ENCODE measurements around the gene PRMT1.

PRMT1 gene

DNA sequence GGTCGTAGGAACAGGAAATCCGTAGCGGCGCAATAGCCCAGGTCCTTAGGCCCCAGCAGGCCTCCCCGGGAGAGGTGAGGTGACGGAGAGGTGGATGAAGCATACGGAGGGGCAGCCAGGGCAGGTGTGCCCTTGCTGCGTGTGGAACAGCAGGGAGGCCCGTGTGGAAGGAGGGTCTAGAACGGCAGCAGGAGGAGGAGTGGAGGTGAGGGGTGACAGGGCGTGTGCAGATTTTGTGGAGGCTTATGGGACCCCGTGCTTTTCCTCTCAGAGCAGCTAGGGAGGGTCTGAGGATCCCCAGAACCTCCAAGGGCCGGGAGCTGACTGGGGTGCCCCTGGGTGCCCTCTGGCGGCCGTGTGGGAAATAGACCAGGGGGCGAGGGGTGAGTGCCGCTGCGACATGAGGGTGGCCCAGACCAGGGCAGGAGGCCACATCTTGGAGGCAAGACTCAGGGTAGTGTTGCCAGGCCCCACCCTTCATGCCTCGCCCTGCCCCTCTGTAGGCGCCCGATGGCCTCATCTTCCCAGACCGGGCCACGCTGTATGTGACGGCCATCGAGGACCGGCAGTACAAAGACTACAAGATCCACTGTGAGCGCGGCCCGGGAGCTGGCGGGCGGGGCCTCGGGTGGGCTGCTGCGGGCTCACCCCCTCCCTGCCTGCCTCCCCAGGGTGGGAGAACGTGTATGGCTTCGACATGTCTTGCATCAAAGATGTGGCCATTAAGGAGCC lies 7.3 kb downstream of the PRMT1 start:
- peaks cover 81% of the 10 kb centered on the region for H3K36me3 ChIP-seq (ENCODE audit: control insufficient read depth, insufficient read depth, low read length)
- no peaks in the 10 kb centered on the region for H3K9me3 ChIP-seq (ENCODE audit: control insufficient read depth, low read length)
- no peak overlapping the region for H3K27ac ChIP-seq (ENCODE audit: low read depth, low read length, severe bottlenecking)
- H3K4me3 ChIP-seq (ENCODE audit: extremely low read depth, insufficient read depth, low read length, poor library complexity, severe bottlenecking), result no peak overlapping the region
- H3K4me1 ChIP-seq (ENCODE audit: control insufficient read depth, insufficient read depth, low read length, poor library complexity, severe bottlenecking), result peaks cover 16% of the 10 kb centered on the region
- WGBS, 2 experiments (ENCODE audit: insufficient coverage in 2 of 2), result 95 to 96% methylated on average over 34 of the region's 35 CpGs

DNA sequence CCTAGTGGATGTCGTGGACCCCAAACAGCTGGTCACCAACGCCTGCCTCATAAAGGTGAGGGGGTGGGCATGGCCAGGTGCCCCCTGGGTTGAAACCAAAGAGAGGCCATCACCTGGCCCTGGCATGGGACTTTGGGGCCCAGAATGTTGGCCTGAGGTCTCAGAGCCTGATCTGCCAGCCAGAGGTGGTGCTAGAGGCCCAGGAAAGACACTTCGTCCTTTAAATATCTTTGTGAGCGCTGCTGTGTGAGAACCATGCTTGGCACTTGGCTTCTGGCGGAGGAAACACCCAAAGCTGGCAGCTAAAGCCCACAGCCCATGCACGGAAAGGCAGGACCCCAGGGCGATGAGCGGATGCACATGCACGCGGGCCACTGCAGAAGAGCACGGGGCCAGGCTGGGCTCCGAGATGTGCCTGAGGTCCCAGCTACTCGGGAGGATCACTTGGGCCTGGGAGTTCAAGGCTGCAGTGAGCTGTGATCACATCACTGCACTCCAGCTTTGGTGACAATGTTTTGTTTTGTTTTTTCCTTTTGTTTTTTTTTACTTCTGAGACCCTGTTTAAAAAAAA lies 8.0 kb downstream of the PRMT1 start:
- Histone ChIP-seq H3K4me3 (ENCODE audit: extremely low read depth, insufficient read depth, low read length, poor library complexity, severe bottlenecking) (no peak overlapping the region), H3K9me3 (ENCODE audit: control insufficient read depth, low read length) (no peaks in the 10 kb centered on the region), H3K27ac (ENCODE audit: low read depth, low read length, severe bottlenecking) (no peak overlapping the region), H3K36me3 (ENCODE audit: control insufficient read depth, insufficient read depth, low read length) (peaks cover 86% of the 10 kb centered on the region), H3K4me1 (ENCODE audit: control insufficient read depth, insufficient read depth, low read length, poor library complexity, severe bottlenecking) (peaks cover 10% of the 10 kb centered on the region)
- 98 to 99% methylated on average over 13 of the region's 13 CpGs for WGBS, 2 experiments (ENCODE audit: insufficient coverage in 2 of 2)

DNA sequence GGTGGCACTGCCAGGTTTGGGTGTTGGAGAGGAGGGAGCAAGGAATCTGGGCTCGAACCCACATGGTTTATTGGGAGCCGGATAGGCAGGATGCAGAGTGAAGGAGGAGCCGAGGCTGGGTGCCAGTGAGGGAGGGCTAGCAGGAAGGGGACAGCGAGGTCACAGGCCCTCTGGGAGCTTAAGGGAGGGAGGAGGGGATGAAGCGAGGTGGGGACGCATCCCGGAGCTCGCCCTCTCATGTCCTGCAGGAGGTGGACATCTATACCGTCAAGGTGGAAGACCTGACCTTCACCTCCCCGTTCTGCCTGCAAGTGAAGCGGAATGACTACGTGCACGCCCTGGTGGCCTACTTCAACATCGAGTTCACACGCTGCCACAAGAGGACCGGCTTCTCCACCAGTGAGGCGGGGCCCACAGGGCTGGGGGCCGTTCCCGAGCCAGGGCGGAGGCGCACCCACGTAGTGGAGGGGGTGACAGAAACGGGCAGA lies 8.8 kb downstream of the PRMT1 start:
- WGBS, 2 experiments (ENCODE audit: insufficient coverage in 2 of 2), result 95% methylated on average over 23 of the region's 23 CpGs

DNA sequence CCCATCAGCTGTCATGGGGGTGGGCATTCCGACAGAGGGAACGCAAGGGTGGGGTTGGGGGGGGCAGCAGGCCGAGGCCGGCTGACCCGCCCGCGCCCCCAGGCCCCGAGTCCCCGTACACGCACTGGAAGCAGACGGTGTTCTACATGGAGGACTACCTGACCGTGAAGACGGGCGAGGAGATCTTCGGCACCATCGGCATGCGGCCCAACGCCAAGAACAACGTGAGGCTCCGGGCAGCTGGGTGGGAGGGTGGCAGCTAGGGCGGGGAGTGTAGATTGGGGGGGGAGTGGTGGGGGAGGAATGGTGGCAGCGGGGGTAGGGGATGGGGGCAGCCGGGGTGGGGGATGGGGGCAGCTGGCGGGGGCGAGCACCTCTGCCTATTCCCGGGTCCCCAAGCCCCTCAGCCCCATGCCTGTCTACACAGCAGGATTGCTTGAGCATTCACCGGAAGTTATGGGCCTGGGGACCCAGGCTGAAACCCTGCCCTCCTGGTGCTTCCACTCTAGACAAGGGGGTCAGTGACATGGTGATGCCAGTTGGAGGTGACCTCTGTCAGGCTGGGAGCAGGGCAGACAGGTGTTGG lies 9.5 kb downstream of the PRMT1 start:
- H3K4me3 ChIP-seq (ENCODE audit: extremely low read depth, insufficient read depth, low read length, poor library complexity, severe bottlenecking), result no peak overlapping the region
- peaks cover 78% of the 10 kb centered on the region for H3K36me3 ChIP-seq (ENCODE audit: control insufficient read depth, insufficient read depth, low read length)
- H3K4me1 ChIP-seq (ENCODE audit: control insufficient read depth, insufficient read depth, low read length, poor library complexity, severe bottlenecking), result peaks cover 5% of the 10 kb centered on the region
- no peak overlapping the region for H3K27ac ChIP-seq (ENCODE audit: low read depth, low read length, severe bottlenecking)
- no peaks in the 10 kb centered on the region for H3K9me3 ChIP-seq (ENCODE audit: control insufficient read depth, low read length)
- 95 to 97% methylated on average over 12 to 19 of the region's 27 CpGs for WGBS, 2 experiments (ENCODE audit: insufficient coverage in 2 of 2)

More for the DNA sequence above, 8.8 kb downstream of the PRMT1 start:
- peaks cover 85% of the 10 kb centered on the region for H3K36me3 ChIP-seq (ENCODE audit: control insufficient read depth, insufficient read depth, low read length)
- H3K4me3 ChIP-seq (ENCODE audit: extremely low read depth, insufficient read depth, low read length, poor library complexity, severe bottlenecking), result no peak overlapping the region
- H3K27ac ChIP-seq (ENCODE audit: low read depth, low read length, severe bottlenecking), result no peak overlapping the region
- H3K4me1 ChIP-seq (ENCODE audit: control insufficient read depth, insufficient read depth, low read length, poor library complexity, severe bottlenecking), result peaks cover 5% of the 10 kb centered on the region
- H3K9me3 ChIP-seq (ENCODE audit: control insufficient read depth, low read length), result no peaks in the 10 kb centered on the region

DNA sequence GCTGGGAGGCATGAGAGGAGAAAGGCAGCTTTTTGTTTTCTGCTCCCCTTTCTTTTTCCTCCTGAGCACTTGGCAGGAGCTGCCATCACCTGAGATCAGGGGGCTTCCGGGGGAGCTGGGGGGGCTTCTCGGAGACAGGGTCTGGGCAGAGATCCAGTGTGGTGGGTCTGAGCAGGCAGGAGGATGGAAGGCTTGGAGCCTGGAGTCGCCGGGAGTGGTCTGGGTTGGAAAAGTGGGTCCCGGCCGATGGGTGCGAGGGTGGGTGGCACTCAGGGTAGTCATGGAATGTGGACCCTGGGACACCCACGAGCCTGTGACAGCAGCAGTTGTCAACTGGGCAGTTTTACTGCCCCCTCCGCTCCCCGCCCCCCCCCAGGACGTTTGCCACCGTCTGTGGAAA lies 10.1 kb downstream of the PRMT1 start:
- WGBS, 2 experiments (ENCODE audit: insufficient coverage in 2 of 2), result 93 to 96% methylated on average over 7 of the region's 12 CpGs
- Histone ChIP-seq H3K4me3 (ENCODE audit: extremely low read depth, insufficient read depth, low read length, poor library complexity, severe bottlenecking) (no peak overlapping the region), H3K36me3 (ENCODE audit: control insufficient read depth, insufficient read depth, low read length) (peaks cover 72% of the 10 kb centered on the region), H3K4me1 (ENCODE audit: control insufficient read depth, insufficient read depth, low read length, poor library complexity, severe bottlenecking) (peaks cover 5% of the 10 kb centered on the region), H3K27ac (ENCODE audit: low read depth, low read length, severe bottlenecking) (no peak overlapping the region), H3K9me3 (ENCODE audit: control insufficient read depth, low read length) (no peaks in the 10 kb centered on the region)

DNA sequence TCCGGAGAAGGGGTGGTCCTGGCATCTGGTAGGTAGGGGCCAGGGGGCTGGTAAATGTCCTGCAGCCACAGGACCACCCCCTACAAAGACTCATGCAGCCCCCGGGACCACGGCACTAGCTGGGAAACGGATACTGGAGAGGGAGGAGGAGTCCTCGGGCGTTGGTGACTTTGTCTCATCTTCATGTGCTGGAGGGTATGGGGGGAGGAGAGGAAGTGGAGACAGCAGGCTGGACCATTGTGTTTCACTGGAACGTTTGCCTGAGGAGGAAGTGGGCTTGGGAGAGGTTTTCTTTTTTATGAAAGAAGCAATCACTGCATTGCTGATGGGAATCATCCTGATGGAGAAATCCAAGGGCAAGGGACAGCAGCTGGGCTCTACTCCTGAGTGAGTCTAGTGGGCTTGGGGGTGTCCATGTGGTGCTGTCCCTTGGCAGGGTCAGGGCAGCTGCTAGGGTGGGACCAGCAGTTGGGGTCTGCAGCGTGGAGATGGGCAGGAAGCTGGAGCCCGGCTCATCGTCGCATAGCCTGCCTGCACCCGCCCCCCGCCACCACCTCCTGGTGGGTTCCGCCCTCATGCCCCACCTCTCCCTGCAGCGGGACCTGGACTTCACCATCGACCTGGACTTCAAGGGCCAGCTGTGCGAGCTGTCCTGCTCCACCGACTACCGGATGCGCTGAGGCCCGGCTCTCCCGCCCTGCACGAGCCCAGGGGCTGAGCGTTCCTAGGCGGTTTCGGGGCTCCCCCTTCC lies 10.7 kb downstream of the PRMT1 start:
- WGBS, 2 experiments (ENCODE audit: insufficient coverage in 2 of 2), result 87 to 94% methylated on average over 7 to 17 of the region's 26 CpGs
- H3K27ac ChIP-seq (ENCODE audit: low read depth, low read length, severe bottlenecking), result peak overlapping the region; percentile 10

DNA sequence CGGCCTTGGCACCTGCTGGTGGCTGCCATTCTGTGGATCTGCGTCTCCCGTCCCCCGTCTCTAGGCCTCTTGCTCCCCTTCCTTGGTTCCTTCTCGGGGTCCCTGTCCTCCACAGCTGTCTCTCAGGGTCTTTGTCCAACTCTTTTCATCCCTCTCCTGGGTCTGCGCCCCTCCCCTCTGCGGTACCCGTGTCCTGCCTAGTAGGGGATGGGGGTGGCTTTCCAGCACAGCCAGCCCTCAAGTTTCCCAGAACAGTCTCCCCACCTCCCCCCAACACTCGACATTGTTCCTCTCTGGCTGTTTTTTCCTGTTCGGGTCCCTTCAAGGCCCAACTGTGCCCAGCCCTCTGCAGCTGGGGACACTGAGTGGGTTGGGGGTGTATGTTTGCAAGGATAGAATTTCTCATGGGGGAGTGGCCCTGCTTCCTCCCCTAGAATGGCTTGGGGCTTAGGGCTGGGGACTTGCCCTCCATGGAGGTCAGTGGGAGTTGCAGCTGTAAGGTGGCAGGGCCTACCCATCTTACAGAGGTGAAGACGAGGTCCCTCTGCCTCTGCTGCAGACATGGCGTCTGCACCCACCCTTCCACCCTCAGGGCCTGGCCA lies 11.6 kb downstream of the PRMT1 start:
- Histone ChIP-seq H3K4me3 (ENCODE audit: extremely low read depth, insufficient read depth, low read length, poor library complexity, severe bottlenecking) (no peak overlapping the region), H3K4me1 (ENCODE audit: control insufficient read depth, insufficient read depth, low read length, poor library complexity, severe bottlenecking) (peaks cover 5% of the 10 kb centered on the region), H3K36me3 (ENCODE audit: control insufficient read depth, insufficient read depth, low read length) (peaks cover 57% of the 10 kb centered on the region), H3K9me3 (ENCODE audit: control insufficient read depth, low read length) (no peaks in the 10 kb centered on the region), H3K27ac (ENCODE audit: low read depth, low read length, severe bottlenecking) (no peak overlapping the region)
- 92 to 96% methylated on average over 6 of the region's 12 CpGs for WGBS, 2 experiments (ENCODE audit: insufficient coverage in 2 of 2)

More for the DNA sequence above, 10.7 kb downstream of the PRMT1 start:
- Histone ChIP-seq H3K4me1 (ENCODE audit: control insufficient read depth, insufficient read depth, low read length, poor library complexity, severe bottlenecking) (peaks cover 5% of the 10 kb centered on the region), H3K9me3 (ENCODE audit: control insufficient read depth, low read length) (no peaks in the 10 kb centered on the region), H3K4me3 (ENCODE audit: extremely low read depth, insufficient read depth, low read length, poor library complexity, severe bottlenecking) (no peak overlapping the region), H3K36me3 (ENCODE audit: control insufficient read depth, insufficient read depth, low read length) (peaks cover 66% of the 10 kb centered on the region)

DNA sequence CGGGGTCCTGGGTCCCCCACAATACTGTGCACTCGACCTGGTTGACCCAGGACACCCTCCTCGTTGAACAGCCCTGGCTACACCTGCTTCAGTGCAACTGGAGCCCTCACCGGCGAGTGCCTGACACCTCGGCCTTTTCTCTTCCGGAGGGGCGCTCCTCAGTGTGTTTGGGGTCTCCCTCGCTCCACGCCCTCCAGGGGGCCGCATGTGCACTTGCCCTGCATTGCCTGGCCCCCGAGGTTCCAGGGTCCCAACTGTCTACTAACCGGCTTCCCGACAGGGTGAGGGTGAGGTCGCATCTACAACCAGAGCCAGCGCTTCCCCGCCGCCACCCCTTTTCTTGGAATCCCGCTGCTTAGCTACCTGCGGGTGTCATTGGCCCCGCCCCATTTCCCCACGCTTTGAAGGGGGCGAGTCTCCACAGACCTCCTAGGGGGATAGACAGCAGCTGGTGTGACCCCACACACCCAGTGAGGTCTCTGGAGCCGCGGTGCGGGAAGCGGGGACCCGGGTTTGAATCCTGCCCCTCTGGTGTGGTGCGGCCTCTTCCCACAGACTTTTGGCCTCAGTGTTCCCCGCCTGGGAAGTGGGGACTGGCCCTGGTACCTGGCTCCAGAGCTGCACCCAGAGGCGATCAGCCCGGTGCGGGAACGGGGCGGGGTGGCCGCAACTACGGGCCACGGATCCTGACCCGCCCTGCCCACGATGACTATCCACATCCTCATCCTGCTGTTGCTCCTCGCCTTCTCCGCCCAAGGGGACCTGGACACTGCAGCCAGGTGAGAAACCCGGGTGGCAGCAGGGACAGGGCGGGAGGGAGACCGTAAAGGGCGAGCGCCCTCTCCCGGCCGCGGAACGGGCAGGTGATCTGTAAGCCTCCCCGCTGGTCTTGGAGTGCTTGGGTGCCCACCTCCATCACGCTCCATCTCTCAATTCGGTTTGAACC lies 12.3 kb downstream of the PRMT1 start, which contains the start of gene ADM5:
ADM5 (plus strand) TSS at position 462 of the 946 bp plus-strand sequence; CDS start at position 706, 244 bp downstream.
- 95 to 96% methylated on average over 40 to 53 of the region's 54 CpGs for WGBS, 2 experiments (ENCODE audit: insufficient coverage in 2 of 2)
- H3K36me3 ChIP-seq (ENCODE audit: control insufficient read depth, insufficient read depth, low read length), result peaks cover 50% of the 10 kb centered on the region

DNA sequence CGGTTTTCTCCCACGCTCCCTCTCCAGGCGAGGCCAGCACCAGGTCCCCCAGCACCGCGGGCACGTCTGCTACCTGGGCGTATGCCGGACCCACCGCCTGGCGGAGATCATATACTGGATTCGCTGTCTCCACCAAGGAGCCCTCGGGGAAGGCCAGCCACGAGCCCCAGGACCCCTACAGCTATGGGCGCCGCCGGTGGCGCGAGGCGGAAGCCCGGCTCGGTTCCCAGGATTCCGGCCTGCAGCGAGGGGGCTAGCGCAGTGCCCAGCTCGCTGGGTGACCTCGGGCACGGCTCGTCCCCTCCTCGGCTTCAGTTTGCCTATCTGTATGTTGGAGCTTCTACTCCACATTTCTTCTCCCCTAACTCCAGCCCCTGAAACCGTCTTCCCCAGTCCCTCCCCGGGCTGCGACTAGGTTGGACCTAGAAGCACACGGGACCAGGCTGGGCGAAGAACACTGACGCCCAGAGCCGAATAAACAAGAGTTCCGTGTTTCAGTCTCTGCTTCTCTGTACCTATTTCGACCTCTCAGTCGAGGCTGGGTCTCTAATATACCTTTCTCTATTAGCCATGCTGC lies 13.1 kb downstream of the PRMT1 start:
- WGBS, 2 experiments (ENCODE audit: insufficient coverage in 2 of 2), result 90 to 93% methylated on average over 38 to 39 of the region's 39 CpGs
- Histone ChIP-seq H3K27ac (ENCODE audit: low read depth, low read length, severe bottlenecking) (no peak overlapping the region), H3K36me3 (ENCODE audit: control insufficient read depth, insufficient read depth, low read length) (peaks cover 42% of the 10 kb centered on the region), H3K4me1 (ENCODE audit: control insufficient read depth, insufficient read depth, low read length, poor library complexity, severe bottlenecking) (peaks cover 5% of the 10 kb centered on the region), H3K4me3 (ENCODE audit: extremely low read depth, insufficient read depth, low read length, poor library complexity, severe bottlenecking) (peak overlapping the region; percentile 41), H3K9me3 (ENCODE audit: control insufficient read depth, low read length) (no peaks in the 10 kb centered on the region)

More for the DNA sequence above, 12.3 kb downstream of the PRMT1 start, which contains the start of gene ADM5:
- peak within 1 kb of the TSS; percentile 41 for H3K4me3 ChIP-seq (ENCODE audit: extremely low read depth, insufficient read depth, low read length, poor library complexity, severe bottlenecking)
- no peaks in the 10 kb centered on the region for H3K9me3 ChIP-seq (ENCODE audit: control insufficient read depth, low read length)
- H3K27ac ChIP-seq (ENCODE audit: low read depth, low read length, severe bottlenecking), result no peak within 1 kb of the TSS
- peaks cover 5% of the 10 kb centered on the region for H3K4me1 ChIP-seq (ENCODE audit: control insufficient read depth, insufficient read depth, low read length, poor library complexity, severe bottlenecking)

Measured in mesodermal cell (in vitro differentiated cells).